ENCODE measurements around the gene DNM2.

DNM2 gene

GRCh38 chr19:10694706-10695307 is 23.1 kb upstream of the DNM2 start:
- Histone ChIP-seq H3K4me1 (ENCODE audit: control insufficient read depth, insufficient read depth, low read length) (peaks cover 3% of the 10 kb centered on the region; the same call in 1 of the 2 replicates), H3K36me3 (ENCODE audit: control insufficient read depth in 2 of 2, insufficient read depth in 1 of 2, low read length in 2 of 2) (peaks cover 6 to 31% of the 10 kb centered on the region in 2 experiments; a peak in 2 of 3 replicates), H3K27ac (ENCODE audit: extremely low read depth, low read depth, low read length) (no peak overlapping the region), H3K9me3 (ENCODE audit: control insufficient read depth, insufficient read depth, low read depth, low read length) (no peaks in the 10 kb centered on the region), H3K4me3 (ENCODE audit: low read depth, low read length) (no peak overlapping the region)
- ChIA-PET POLR2A (interaction anchor here (1.0 to 1.8 kb wide), 4 partner anchors 12 to 39 kb away, joined by 3 to 5 read pairs (median 4); no protein-coding TSS in a partner anchor), CTCF (interaction anchor here (0.9 to 10.6 kb wide), 5 partner anchors 52 to 216 kb away, joined by 3 to 165 read pairs (median 4); no protein-coding TSS in a partner anchor)
- TF ChIP-seq KLF10 (tag by site-specific recombination; IDR thresholded peaks at IDR 0.05) (peak; percentile 34; the same call in 1 of the 2 replicates), ZNF391 (tag by site-specific recombination; IDR thresholded peaks at IDR 0.05; ENCODE audit: borderline replicate concordance, low read depth) (no peak), GLI4 (tag by site-specific recombination; IDR thresholded peaks at IDR 0.05) (no peak), ZNF146 (tag by site-specific recombination; IDR thresholded peaks at IDR 0.05) (no peak), PRDM4 (tag by site-specific recombination; IDR thresholded peaks at IDR 0.05) (peak; percentile 80)
- TF ChIP-seq, protein P1, sequence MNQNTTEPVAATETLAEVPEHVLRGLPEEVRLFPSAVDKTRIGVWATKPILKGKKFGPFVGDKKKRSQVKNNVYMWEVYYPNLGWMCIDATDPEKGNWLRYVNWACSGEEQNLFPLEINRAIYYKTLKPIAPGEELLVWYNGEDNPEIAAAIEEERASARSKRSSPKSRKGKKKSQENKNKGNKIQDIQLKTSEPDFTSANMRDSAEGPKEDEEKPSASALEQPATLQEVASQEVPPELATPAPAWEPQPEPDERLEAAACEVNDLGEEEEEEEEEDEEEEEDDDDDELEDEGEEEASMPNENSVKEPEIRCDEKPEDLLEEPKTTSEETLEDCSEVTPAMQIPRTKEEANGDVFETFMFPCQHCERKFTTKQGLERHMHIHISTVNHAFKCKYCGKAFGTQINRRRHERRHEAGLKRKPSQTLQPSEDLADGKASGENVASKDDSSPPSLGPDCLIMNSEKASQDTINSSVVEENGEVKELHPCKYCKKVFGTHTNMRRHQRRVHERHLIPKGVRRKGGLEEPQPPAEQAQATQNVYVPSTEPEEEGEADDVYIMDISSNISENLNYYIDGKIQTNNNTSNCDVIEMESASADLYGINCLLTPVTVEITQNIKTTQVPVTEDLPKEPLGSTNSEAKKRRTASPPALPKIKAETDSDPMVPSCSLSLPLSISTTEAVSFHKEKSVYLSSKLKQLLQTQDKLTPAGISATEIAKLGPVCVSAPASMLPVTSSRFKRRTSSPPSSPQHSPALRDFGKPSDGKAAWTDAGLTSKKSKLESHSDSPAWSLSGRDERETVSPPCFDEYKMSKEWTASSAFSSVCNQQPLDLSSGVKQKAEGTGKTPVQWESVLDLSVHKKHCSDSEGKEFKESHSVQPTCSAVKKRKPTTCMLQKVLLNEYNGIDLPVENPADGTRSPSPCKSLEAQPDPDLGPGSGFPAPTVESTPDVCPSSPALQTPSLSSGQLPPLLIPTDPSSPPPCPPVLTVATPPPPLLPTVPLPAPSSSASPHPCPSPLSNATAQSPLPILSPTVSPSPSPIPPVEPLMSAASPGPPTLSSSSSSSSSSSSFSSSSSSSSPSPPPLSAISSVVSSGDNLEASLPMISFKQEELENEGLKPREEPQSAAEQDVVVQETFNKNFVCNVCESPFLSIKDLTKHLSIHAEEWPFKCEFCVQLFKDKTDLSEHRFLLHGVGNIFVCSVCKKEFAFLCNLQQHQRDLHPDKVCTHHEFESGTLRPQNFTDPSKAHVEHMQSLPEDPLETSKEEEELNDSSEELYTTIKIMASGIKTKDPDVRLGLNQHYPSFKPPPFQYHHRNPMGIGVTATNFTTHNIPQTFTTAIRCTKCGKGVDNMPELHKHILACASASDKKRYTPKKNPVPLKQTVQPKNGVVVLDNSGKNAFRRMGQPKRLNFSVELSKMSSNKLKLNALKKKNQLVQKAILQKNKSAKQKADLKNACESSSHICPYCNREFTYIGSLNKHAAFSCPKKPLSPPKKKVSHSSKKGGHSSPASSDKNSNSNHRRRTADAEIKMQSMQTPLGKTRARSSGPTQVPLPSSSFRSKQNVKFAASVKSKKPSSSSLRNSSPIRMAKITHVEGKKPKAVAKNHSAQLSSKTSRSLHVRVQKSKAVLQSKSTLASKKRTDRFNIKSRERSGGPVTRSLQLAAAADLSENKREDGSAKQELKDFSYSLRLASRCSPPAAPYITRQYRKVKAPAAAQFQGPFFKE (tag by site-specific recombination; IDR thresholded peaks at IDR 0.05; ENCODE audit: borderline replicate concordance) = no peak

DNA sequence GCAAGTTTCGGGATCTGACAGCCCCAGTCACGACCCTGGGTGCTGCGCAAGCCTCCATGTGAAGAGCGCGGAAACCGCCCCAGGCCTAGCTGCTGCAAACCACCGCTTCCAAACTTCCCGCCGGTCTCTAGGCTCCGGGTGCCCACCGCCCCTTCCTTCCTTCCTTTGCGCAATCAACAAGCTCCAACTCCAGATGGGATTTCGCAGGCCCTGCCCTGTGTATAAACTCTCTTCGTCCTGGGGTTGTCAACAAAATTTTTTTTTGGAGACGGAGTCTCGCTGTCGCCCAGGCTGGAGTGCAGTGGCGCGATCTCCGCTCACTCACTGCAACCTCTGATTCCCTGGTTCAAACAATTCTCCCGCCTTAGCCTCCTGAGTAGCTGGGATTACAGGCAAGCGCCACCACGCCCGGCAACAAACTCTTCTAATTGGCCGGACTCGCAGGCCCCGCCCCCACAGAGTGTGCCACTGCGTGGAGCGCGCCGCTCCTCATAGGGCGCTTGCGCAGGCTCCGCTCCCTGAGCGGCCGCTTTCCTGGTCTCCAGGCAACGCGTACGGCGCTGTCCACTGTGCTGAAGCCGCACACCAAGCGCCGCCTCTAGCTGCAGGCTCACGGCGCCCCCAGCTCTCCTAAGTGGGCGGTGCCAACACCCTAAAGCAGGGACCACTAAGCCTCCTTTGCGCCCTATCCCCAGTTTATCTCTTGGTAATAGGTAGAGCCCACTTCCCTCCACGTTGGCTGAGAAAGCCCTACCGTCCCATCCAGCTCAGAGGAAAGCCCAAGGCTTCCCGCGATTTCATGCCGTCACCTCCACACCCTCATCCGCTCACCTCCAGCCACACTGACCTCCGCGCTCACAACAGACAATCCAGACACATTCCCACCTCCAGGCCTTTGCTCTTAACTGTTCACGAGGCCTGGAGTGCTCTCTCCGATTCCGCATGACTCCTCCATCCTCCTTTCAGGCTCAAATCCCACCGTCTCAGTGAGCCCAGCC is 22.2 kb upstream of the DNM2 start:
- no peaks in the 10 kb centered on the region for H3K9me3 ChIP-seq (ENCODE audit: control insufficient read depth, insufficient read depth, low read depth, low read length)
- CTCF ChIA-PET = interaction anchor here (0.7 to 10.6 kb wide), 7 partner anchors 19 to 291 kb away, joined by 3 to 165 read pairs (median 3); no protein-coding TSS in a partner anchor
- H3K36me3 ChIP-seq (ENCODE audit: control insufficient read depth in 2 of 2, insufficient read depth in 1 of 2, low read length in 2 of 2) = peaks cover 6 to 22% of the 10 kb centered on the region in 2 experiments; a peak in 2 of 3 replicates
- POLR2A ChIA-PET = interaction anchor here (0.8 to 1.8 kb wide), 6 partner anchors 11 to 128 kb away, joined by 3 to 5 read pairs (median 4); no protein-coding TSS in a partner anchor
- peaks cover 3% of the 10 kb centered on the region; the same call in 1 of the 2 replicates for H3K4me1 ChIP-seq (ENCODE audit: control insufficient read depth, insufficient read depth, low read length)
- H3K4me3 ChIP-seq (ENCODE audit: low read depth, low read length) = no peak overlapping the region; the same call in 1 of the 2 replicates
- no peak overlapping the region for H3K27ac ChIP-seq (ENCODE audit: extremely low read depth, low read depth, low read length)
- TF ChIP-seq PRDM4 (tag by site-specific recombination; IDR thresholded peaks at IDR 0.05) (0 out of 2 replicates have a peak, but pooled peaks have one; percentile 61), KLF9 (tag by site-specific recombination; IDR thresholded peaks at IDR 0.05; ENCODE audit: low read depth) (peak; percentile 68), ZNF707 (tag by site-specific recombination; IDR thresholded peaks at IDR 0.05) (no peak)
- TF ChIP-seq, protein P2, sequence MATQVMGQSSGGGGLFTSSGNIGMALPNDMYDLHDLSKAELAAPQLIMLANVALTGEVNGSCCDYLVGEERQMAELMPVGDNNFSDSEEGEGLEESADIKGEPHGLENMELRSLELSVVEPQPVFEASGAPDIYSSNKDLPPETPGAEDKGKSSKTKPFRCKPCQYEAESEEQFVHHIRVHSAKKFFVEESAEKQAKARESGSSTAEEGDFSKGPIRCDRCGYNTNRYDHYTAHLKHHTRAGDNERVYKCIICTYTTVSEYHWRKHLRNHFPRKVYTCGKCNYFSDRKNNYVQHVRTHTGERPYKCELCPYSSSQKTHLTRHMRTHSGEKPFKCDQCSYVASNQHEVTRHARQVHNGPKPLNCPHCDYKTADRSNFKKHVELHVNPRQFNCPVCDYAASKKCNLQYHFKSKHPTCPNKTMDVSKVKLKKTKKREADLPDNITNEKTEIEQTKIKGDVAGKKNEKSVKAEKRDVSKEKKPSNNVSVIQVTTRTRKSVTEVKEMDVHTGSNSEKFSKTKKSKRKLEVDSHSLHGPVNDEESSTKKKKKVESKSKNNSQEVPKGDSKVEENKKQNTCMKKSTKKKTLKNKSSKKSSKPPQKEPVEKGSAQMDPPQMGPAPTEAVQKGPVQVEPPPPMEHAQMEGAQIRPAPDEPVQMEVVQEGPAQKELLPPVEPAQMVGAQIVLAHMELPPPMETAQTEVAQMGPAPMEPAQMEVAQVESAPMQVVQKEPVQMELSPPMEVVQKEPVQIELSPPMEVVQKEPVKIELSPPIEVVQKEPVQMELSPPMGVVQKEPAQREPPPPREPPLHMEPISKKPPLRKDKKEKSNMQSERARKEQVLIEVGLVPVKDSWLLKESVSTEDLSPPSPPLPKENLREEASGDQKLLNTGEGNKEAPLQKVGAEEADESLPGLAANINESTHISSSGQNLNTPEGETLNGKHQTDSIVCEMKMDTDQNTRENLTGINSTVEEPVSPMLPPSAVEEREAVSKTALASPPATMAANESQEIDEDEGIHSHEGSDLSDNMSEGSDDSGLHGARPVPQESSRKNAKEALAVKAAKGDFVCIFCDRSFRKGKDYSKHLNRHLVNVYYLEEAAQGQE (tag by site-specific recombination; IDR thresholded peaks at IDR 0.05) = peak; percentile 100
- TF ChIP-seq, protein P3, sequence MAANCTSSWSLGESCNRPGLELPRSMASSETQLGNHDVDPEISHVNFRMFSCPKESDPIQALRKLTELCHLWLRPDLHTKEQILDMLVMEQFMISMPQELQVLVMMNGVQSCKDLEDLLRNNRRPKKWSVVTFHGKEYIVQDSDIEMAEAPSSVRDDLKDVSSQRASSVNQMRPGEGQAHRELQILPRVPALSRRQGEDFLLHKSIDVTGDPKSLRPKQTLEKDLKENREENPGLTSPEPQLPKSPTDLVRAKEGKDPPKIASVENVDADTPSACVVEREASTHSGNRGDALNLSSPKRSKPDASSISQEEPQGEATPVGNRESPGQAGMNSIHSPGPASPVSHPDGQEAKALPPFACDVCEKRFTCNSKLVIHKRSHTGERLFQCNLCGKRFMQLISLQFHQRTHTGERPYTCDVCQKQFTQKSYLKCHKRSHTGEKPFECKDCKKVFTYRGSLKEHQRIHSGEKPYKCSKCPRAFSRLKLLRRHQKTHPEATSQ (tag by site-specific recombination; IDR thresholded peaks at IDR 0.05) = 0 out of 2 replicates have a peak, but pooled peaks have one; percentile 57
- TF ChIP-seq, protein P4, sequence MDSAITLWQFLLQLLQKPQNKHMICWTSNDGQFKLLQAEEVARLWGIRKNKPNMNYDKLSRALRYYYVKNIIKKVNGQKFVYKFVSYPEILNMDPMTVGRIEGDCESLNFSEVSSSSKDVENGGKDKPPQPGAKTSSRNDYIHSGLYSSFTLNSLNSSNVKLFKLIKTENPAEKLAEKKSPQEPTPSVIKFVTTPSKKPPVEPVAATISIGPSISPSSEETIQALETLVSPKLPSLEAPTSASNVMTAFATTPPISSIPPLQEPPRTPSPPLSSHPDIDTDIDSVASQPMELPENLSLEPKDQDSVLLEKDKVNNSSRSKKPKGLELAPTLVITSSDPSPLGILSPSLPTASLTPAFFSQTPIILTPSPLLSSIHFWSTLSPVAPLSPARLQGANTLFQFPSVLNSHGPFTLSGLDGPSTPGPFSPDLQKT (IDR thresholded peaks at IDR 0.05; ENCODE audit: borderline replicate concordance, low read depth, low read length) = no peak
